Renal cortex interstitium (tissue), 11 donors: ENCODE data around the gene CSNK1D. TPM values are rescaled to one million over a fixed set of nuclear protein-coding genes. Genes with fewer than 3 reads are reported as not detected.
"Not testable (repeated sequence)": the region's sequence is repeated elsewhere in the genome, so short reads cannot be mapped to it uniquely, and the experiment has no call there.

Experiments used
- DNase-seq, 11 donors: peaks; one replicate each; pipeline ENCODE4 v3.0.0-alpha.2; 2013; ENCODE audit warnings: low read depth in 9 of 11, low spot score in 4 of 11; ENCODE audit errors: extremely low read depth in 1 of 11
- polyA plus RNA-seq, 3 donors: library from polyadenylated mRNA; unstranded; fragments of 120-200 nt; gene quantifications; one replicate each; pipeline ENCODE4 v1.2.1, GENCODE V29; 2013; ENCODE audit not compliant: insufficient read length in 3 of 3

CSNK1D gene
- polyA plus RNA-seq, 3 donors, result 116 to 137 (median 127) TPM

GRCh38 chr17:82266142-82266541, 7.4 kb downstream of the CSNK1D start:
- no peak for DNase-seq

GRCh38 chr17:82263641-82264040, 9.9 kb downstream of the CSNK1D start:
- DNase-seq, result no peak

GRCh38 chr17:82262344-82262743, 11.2 kb downstream of the CSNK1D start:
- DNase-seq, result no peak

- not testable (repeated sequence) for DNase-seq
These were observed 13.2 kb downstream of the CSNK1D start for GRCh38 chr17:82259972-82260961.

- no peak for DNase-seq
These were observed 14.9 kb downstream of the CSNK1D start for GRCh38 chr17:82258555-82258954.

GRCh38 chr17:82257473-82257872, 16.0 kb downstream of the CSNK1D start:
- DNase-seq, result no peak

GRCh38 chr17:82256242-82256885, 17.1 kb downstream of the CSNK1D start:
- DNase-seq, result no peak

GRCh38 chr17:82255402-82255972, 18.0 kb downstream of the CSNK1D start:
- no peak for DNase-seq

GRCh38 chr17:82254746-82255145, 18.8 kb downstream of the CSNK1D start:
- not testable (repeated sequence) for DNase-seq

GRCh38 chr17:82254096-82254495, 19.4 kb downstream of the CSNK1D start:
- not testable (repeated sequence) for DNase-seq

- DNase-seq, result no peak
These were observed 20.3 kb downstream of the CSNK1D start for GRCh38 chr17:82253179-82253544.

- DNase-seq, result no peak
These were observed 20.9 kb downstream of the CSNK1D start for GRCh38 chr17:82252511-82253178.

GRCh38 chr17:82250868-82251500, 22.5 kb downstream of the CSNK1D start:
- no peak for DNase-seq

GRCh38 chr17:82249896-82250581, 23.5 kb downstream of the CSNK1D start:
- no peak for DNase-seq

GRCh38 chr17:82248815-82249674, 24.5 kb downstream of the CSNK1D start:
- DNase-seq, result no peak

GRCh38 chr17:82247856-82248671, 25.4 kb downstream of the CSNK1D start:
- DNase-seq, result no peak
